ENCODE measurements around the gene KAT7.

- no peak for TF ChIP-seq TAF1 (IDR thresholded peaks at IDR 0.05; ENCODE audit: low read depth)
- TF ChIP-seq, protein P1, sequence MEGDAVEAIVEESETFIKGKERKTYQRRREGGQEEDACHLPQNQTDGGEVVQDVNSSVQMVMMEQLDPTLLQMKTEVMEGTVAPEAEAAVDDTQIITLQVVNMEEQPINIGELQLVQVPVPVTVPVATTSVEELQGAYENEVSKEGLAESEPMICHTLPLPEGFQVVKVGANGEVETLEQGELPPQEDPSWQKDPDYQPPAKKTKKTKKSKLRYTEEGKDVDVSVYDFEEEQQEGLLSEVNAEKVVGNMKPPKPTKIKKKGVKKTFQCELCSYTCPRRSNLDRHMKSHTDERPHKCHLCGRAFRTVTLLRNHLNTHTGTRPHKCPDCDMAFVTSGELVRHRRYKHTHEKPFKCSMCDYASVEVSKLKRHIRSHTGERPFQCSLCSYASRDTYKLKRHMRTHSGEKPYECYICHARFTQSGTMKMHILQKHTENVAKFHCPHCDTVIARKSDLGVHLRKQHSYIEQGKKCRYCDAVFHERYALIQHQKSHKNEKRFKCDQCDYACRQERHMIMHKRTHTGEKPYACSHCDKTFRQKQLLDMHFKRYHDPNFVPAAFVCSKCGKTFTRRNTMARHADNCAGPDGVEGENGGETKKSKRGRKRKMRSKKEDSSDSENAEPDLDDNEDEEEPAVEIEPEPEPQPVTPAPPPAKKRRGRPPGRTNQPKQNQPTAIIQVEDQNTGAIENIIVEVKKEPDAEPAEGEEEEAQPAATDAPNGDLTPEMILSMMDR (IDR thresholded peaks at IDR 0.05; ENCODE audit: poor library complexity, severe bottlenecking), result no peak
- no peak for TF ChIP-seq EP300 (conservative IDR thresholded peaks at IDR 0.05; ENCODE audit: poor library complexity, severe bottlenecking)
- no peak for TF ChIP-seq POLR2AphosphoS5 (IDR thresholded peaks at IDR 0.05)
- TF ChIP-seq EZH2 (IDR thresholded peaks at IDR 0.05; ENCODE audit: borderline replicate concordance, insufficient read depth, low read length, poor library complexity, severe bottlenecking), result no peak
- no peak for TF ChIP-seq RAD21 (conservative IDR thresholded peaks at IDR 0.05)
- no peak for TF ChIP-seq REST (IDR thresholded peaks at IDR 0.05; ENCODE audit: borderline replicate concordance)
Measured at GRCh38 chr17:49784636-49785035, 3.8 kb upstream of the KAT7 start.
